Right lung (tissue), 10 donors: ENCODE data around the gene KCTD13. TPM values are rescaled to one million over a fixed set of nuclear protein-coding genes. Genes with fewer than 3 reads are reported as not detected.
A peak's percentile ranks its signal among the peaks of the same experiment; 100 is the strongest.
"Not testable (repeated sequence)": the region's sequence is repeated elsewhere in the genome, so short reads cannot be mapped to it uniquely, and the experiment has no call there.

ENCODE experiments used
- DNase-seq, 2 donors: peaks; one replicate each; pipeline ENCODE4 v3.0.0-alpha.2; 2013
- long read RNA-seq, 8 donors: transcript quantifications; one replicate each; lab custom pipeline, GENCODE V29; 2026
- polyA plus RNA-seq, 5 donors: library from polyadenylated mRNA; unstranded; fragments of 120-200 nt; gene quantifications; one replicate each; pipeline versions ENCODE4 v1.2.1 to v1.2.3, GENCODE V29; 2013; ENCODE audit warnings: inconsistent platforms in 1 of 5, low replicate concordance in 1 of 5; ENCODE audit not compliant: insufficient read length in 5 of 5, insufficient read depth in 1 of 5

KCTD13 gene, protein sequence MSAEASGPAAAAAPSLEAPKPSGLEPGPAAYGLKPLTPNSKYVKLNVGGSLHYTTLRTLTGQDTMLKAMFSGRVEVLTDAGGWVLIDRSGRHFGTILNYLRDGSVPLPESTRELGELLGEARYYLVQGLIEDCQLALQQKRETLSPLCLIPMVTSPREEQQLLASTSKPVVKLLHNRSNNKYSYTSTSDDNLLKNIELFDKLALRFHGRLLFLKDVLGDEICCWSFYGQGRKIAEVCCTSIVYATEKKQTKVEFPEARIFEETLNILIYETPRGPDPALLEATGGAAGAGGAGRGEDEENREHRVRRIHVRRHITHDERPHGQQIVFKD
- 10 to 100 TPM; 13.8 to 22.9 (median 21.4) TPM for polyA plus RNA-seq
- long read RNA-seq, donor 1, full-length matches to known transcripts: 9 of 15 reads
- long read RNA-seq, donor 1, partial matches to known transcripts: 6 of 15 reads
- long read RNA-seq, donor 1, other reads (novel, unspliced or antisense): 0 of 15 reads
- long read RNA-seq, donor 2, full-length matches to known transcripts: 3 of 3 reads
- long read RNA-seq, donor 2, partial matches to known transcripts: 0 of 3 reads
- long read RNA-seq, donor 2, other reads (novel, unspliced or antisense): 0 of 3 reads
- long read RNA-seq, donor 3, partial matches to known transcripts: 9 of 12 reads
- long read RNA-seq, donor 3, other reads (novel, unspliced or antisense): 0 of 12 reads
- long read RNA-seq, donor 4, full-length matches to known transcripts: 4 of 4 reads
- long read RNA-seq, donor 4, partial matches to known transcripts: 0 of 4 reads
- long read RNA-seq, donor 4, other reads (novel, unspliced or antisense): 0 of 4 reads
- long read RNA-seq, donor 5, full-length matches to known transcripts: 7 of 7 reads
- long read RNA-seq, donor 5, partial matches to known transcripts: 0 of 7 reads
- long read RNA-seq, donor 5, other reads (novel, unspliced or antisense): 0 of 7 reads
- long read RNA-seq, donor 6, partial matches to known transcripts: 0 of 3 reads
- long read RNA-seq, donor 6, other reads (novel, unspliced or antisense): 0 of 3 reads
- long read RNA-seq, donor 7, full-length matches to known transcripts: 5 of 5 reads
- long read RNA-seq, donor 7, partial matches to known transcripts: 0 of 5 reads
- long read RNA-seq, donor 7, other reads (novel, unspliced or antisense): 0 of 5 reads
- long read RNA-seq, donor 8, full-length matches to known transcripts: 2 of 2 reads
- long read RNA-seq, donor 8, partial matches to known transcripts: 0 of 2 reads
- long read RNA-seq, donor 8, other reads (novel, unspliced or antisense): 0 of 2 reads

DNA sequence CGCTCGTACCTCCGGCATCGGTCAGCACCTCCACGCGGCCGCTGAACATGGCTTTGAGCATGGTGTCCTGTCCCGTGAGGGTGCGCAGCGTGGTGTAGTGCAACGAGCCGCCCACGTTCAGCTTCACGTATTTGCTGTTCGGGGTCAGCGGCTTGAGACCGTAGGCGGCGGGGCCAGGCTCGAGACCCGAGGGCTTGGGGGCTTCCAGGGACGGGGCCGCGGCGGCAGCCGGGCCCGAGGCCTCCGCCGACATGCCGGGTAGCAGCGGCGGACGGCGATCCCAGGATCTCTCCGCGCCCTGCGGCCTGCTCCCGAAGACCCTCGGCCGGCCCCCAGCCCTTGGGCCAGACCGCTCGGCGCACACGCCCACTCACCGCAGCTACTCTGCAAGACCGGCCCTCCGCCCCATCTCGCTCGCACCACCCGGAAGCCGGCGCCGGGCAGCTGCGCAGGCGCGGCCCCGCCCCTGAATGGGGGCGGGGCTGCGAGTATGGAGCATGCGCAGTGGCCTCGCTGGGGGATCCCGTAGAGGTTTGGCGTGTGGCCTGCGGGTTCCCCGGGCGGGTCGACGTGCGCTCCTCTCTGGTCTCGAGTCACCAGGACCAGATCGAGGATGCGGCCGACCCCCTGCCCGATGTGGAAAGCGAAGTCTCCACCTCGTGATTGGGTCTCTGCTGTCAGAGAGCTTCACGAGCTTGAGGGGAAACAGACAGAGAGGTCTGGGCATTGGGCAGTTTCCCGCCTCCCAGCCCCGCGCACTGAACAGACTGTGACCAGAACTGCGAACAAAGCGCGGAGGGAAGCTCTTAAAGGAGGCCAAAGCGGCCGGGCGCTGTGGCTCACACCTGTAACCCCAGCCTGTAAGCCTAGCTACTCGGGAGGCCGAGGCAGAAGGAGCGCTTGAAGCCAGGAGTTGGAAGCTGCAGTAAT, at the start of gene KCTD13:
TSS of gene KCTD13 (minus strand) at position 446 of the 930 bp plus-strand sequence. CDS start at position 253, 193 bp downstream.
- peak; percentile 91 to 92 for DNase-seq

DNA sequence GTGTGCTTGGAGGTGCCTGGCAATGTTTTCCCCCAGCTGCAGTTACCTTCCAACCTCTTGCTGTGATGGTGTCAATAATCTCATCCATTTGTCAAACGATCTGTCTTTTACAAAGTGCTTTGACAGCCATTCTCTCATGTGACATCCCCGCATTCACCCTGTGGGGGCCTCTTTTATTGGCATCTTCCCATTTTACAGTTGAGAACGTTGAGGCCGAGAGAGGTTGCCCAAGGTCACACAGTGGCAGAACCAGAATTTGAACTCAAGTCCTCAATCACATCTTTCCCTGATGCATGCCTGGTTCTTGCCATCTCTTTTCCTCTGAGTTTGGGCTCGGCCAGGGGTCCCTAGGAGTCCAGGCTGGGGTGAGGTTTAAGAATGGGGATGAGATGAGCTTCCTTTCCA, 49.1 kb upstream of the KCTD13 start:
- DNase-seq: no peak

DNA sequence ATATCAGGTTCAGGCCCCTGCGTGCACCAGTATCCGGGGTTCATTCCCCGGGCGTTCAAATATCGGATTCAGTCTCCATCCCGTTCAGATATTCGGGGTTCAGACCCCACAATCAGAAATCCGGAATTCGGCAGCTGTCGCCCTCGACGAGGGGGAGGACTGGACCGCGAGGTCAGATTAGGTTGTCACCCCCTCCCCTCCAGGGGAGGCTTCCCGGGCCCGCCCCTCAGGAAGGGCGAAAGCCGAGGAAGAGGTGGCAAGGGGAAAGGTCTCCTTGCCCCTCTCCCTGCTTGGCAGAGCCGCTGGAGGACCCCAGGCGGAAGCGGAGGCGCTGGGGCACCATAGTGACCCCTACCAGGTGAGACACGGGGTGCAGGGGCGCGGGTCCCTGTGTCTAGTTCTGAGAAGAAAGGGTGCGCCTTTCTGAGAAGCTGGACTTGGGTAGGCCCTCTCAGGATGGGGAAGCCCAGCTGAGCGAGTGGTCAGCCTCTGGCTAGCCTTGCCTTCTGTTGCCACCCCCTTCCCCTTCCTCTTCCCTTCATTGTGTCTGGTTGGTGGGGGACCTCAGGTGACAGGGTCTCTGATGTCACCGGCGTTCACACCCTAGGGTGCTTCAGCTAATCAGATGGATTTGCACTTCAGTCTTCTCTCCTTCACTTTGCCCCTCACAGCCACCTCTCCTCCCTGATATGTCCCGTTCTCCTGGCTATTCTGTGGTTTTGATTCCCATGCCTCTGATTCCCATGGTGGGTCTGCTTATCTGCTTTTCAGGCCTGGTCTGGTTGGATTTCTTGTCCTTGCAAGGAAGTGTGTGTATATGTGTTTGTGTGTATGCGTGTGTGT, 48.5 kb upstream of the KCTD13 start:
- no peak for DNase-seq

DNA sequence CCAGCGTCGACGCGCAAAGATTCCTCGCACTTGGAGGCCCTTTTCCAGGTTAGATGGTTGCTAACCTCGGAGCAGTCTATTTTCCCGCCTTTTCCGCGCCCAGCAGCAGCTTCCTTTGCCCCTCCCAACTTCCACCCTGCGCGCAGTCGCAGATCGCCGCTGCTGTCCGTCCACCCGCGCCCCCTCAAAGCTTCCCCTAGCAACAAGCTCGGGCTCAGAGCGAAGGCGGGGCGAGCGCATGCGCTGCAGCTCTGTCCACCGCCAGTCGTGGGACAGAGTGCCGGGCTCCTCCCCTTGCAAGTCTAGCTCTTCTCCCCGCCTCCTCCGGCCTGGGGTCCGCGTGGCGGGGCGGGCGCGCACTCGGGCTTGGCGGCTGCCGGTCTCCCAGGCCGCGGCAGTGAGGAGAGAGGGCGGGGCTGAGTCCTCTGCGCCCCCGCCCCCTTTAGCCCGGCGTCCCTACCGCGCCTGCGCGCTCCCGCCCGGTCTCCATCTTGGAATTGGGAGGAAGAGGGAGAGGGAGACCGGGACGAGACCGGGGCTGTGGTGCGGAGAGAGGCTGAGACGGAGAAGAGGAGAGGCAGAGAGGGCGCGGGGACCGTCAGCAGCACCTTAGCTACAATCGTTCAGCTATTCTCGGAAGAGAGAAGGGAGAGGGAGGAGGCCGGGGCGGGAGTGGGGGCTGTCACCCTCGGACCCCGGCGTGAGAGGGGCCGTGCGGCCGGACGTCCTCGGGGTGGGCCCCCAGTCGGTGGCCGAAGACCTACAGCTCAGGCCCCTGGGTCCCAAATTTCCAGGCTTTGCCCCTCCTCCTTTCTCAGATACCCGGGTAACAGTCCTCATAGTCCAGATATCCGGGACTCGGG, 47.6 kb upstream of the KCTD13 start, which contains the start of gene TAOK2:
TSS of gene TAOK2 (plus strand) at position 485 of the 863 bp plus-strand sequence. CDS start 3,905 bp downstream, outside the sequence.
- DNase-seq: peak; percentile 99

DNA sequence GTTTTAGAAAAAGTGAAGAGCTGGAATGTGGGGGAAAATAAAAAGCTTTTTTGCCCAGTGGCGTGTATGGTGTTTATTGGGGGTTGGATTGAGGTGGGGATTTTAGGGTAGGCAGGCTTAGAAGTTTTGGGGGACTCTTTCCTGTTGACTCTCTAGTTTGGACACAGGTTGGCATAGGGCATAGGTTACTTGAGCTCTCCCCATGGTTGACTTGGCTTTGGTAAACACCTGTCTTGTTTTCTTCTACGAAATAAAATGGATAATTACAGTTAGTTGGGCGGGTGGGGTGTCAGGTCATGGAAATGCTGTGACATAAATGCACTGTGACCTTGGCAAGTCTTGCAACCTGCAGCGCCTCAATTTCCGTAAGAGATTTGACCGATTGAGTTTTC, 47.0 kb upstream of the KCTD13 start:
- DNase-seq: no peak

DNA sequence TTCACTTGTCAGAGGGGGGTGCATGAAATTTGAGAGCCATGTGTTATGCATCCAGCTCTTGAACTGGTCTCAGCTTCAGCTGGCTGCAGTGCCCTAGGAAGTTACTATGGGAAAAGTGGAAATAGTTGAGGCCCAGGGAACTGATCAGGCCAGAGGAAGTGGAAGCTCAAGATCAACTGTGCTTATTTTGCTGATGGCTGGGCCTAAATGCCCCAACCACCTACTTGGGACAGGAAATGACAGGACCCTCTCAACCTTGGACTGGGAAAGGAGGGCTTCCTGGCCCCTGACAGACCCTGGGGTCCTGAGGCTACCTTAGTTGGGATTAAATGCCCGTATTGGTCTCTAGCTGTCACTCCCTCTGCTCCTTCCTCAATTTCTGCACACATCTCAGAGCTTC, 46.5 kb upstream of the KCTD13 start:
- DNase-seq: no peak

DNA sequence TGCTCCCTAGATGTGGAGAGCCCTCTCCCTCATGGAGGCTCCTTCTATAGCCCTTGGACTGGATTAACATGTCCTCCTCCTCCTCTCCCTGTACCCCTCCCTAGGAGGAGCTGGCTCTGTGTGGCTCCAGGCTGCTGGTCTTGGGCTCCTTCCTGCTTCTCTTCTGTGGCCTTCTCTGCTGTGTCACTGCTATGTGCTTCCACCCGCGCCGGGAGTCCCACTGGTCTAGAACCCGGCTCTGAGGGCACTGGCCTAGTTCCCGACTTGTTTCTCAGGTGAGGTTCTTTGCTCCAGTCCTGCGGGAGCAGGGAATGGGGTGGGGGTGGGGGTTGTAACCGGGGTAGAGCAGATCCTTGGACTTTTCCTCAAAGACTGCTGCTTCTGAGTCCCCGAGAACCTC, 45.3 kb upstream of the KCTD13 start:
- DNase-seq: no peak

DNA sequence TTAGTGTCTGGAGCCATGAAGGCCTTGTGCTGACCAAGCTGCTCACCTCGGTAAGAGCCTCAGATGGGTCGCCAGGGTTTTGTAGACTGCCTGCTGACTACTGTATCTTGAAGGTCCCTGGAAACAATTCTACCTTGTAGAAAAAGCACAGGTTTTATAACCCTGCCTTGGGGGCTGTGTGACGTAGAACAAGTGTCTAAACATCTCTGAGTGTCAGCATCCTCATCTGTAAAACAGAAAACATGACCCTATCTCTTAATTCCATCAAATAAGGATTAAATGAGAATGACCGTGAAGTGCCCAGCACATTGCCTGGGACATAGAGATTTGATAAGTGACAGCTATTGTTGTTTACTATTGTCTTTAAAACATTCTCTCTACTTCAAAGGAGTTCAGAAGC, 42.2 kb upstream of the KCTD13 start:
- DNase-seq: no peak

DNA sequence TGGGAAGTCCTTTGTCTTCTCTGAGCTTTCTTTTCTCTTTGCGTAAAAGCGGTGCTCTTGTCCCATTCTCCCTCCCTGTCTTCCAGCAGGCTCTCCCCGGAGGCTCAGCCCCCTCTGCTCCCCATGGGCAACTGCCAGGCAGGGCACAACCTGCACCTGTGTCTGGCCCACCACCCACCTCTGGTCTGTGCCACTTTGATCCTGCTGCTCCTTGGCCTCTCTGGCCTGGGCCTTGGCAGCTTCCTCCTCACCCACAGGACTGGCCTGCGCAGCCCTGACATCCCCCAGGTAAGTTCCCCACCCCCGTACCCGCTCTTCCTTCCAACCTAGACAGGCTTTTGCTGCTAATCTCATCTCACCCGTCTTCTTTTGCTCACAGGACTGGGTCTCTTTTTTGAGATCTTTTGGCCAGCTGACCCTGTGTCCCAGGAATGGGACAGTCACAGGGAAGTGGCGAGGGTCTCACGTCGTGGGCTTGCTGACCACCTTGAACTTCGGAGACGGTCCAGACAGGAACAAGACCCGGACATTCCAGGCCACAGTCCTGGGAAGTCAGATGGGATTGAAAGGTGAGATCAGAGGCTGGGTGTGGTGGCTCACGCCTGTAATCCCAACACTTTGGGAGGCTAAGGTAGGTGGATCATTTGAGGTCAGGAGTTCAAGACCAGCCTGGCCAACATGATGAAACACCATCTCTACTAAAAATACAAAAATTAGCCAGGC, 37.2 kb upstream of the KCTD13 start:
- no peak for DNase-seq

DNA sequence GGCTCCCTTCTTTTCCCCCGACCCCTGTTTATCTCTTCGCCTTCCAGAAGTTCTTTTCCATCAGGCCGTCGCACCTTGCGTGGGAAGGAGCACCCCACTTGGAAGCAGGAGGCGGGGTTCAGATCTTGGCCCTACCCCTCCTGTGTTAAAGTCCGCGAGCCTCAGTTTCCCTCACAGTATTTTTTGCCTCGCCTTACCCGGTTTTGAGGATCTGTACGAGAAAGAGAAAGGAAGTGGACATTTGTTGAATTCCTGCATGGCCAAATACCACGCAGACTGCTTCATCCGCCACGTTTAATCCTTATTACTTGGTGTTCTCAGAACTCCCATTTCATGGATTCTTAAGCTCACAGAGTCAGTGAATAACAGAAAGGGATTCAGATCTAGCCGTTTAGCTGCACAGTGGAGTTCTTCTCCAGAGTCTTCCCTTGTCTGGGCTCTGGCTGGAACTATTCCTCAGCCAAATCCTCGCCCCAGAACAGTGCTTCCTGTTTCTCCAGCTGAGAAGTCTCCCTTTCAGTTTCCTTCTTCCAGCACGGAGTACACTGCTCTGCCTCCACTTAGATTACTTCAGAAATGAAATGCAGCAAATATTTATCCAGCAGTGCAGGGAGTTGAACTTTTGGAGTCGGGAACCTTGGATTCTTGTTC, 36.4 kb upstream of the KCTD13 start:
- DNase-seq: peak; percentile 51 to 63

DNA sequence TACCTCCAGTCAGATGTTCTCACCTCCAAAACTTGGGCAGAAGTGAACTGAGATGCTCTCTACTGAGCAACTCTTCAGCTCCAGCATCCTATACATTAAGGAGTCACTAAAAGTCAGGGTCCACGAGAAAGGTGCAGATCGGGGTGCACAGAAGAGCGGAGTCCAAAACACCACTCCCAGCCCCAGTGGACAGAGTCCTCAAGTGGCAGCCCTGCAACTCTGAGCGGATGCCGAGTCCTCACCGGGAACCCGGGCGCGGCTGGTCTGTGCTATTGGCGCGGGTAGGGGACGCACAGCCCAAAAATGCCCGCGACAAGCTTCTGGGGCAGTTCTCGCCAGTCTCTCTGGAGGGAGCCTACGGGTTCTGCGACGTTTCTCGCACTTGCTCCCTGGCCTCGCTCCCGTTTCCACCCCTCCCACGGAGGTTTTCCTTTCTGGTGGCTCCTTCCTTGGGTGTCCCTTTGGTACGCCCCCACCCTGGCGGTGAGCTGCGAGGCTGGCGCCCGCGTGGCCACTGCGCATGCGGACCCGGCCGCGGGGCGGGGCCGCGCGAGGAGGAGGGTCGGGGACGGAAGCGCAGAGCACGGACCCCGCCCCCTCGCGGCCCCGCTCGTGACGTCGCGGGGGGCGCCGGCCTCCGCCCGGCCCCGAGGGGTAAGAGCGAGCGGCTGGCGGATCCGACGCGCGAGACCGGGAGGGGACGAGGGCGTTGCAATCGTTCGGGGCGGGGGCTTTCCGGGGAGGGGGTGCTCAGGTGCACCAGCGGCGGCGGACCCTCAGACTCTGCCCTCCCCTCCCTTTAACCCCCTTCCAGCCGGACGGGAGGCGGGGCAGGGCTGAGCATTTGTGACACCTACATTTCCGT, 35.7 kb upstream of the KCTD13 start, which contains the start of gene TMEM219:
TSS of gene TMEM219 (plus strand) at position 601 of the 865 bp plus-strand sequence. CDS start 1,065 bp downstream, outside the sequence.
- peak; percentile 95 to 96 for DNase-seq

DNA sequence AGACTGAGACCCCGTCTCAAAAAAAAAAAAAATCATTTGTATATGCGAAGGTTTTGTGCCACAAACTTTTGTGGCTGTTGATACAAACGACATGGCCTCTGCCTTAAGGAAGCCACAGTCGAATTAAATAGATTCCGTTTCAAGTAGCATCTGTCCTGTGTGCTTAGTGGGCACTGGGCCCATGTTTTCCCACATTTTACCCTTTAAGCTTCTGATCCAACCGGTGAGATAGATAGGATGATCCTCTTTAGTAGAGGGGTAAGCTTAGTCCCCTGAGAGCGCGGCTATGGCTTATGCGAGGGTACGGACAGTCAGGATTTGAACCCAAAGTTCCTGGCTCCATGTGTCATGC, 35.1 kb upstream of the KCTD13 start:
- DNase-seq: no peak

DNA sequence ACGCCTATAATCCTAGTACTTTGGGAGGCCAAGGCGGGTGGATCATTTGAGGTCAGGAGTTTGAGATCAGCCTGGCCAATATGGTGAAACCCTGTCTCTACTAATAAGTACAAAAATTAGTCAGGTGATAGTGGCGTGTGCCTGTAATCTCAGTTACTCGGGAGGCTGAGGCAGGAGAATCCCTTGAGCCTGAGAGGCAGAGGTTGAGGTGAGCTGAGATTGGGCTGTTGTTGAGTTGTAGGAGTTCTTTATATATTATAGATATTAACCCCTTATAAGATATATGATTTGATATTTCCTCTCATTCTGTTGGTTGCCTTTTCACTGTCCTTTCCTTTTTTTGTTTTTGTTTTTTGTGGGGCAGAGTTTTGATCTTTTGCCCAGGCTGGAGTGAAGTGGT, 33.8 kb upstream of the KCTD13 start:
- DNase-seq: not testable (repeated sequence)

DNA sequence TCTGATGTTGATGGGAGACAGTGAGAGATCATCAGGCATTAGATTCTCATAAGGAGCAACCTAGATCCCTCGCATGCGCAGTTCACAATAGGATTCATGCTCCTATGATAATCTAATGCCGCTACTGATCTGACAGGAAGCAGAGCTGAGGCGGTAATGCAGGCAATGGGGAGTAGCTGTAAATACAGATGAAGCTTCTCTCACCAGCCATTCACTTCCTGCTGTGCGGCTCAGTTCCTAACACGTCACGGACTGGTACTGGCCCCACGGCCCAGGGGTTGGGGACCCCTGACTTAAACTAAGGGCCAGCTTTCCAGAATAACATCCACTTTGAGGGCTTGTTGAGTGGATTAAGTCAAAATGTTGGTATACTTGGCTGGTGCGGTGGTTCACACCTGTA, 33.3 kb upstream of the KCTD13 start:
- no peak for DNase-seq

DNA sequence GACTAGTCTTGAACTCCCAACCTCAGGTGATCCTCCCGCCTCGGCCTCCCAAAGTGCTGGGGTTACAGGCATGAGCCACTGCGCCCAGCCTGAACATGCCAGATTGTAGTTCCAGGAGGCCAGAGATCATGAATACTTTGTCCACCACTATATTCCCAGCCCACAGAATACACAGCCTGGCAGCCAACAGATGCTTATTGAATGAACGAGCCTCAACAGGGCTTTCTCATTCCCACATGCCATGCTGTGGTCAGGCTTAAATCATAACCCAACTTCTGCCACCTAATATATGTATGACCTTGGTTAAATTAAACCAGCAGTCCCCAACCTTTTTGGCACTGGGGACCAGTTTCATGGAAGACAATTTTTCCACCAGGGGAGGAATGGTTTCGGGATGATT, 32.7 kb upstream of the KCTD13 start:
- no peak for DNase-seq
